Neural cell (in vitro differentiated cells): ENCODE results near the gene MTG1. TPM values are rescaled to one million over a fixed set of nuclear protein-coding genes. Genes with fewer than 3 reads are reported as not detected.

Experiments used
- H2AFZ ChIP-seq: fragments of 200-600, 300-800 bp; sonication (generic), shearing (Covaris generic); 2 replicates; pipeline ENCODE4 v1.6.0; 2014; ENCODE audit warnings: low read depth, mild to moderate bottlenecking, antibody characterized with exemption, low read length, moderate library complexity
- H3F3A ChIP-seq: fragments of 200-600 bp; shearing (Covaris generic); 2 replicates; pipeline ENCODE4 v1.6.1; 2016; ENCODE audit warnings: mild to moderate bottlenecking, moderate library complexity, mixed read lengths, antibody characterized with exemption, low read length; ENCODE audit not compliant: insufficient read depth, poor library complexity, severe bottlenecking
- H3K27ac ChIP-seq: fragments of 200-600, 300-800 bp; sonication (generic), shearing (Covaris generic); 2 replicates; pipeline ENCODE4 v1.5.1; 2014; ENCODE audit warnings: mild to moderate bottlenecking, low read length, moderate library complexity
- H3K27me3 ChIP-seq: fragments of 300-800, 200-600 bp; sonication (generic), shearing (Covaris generic); 2 replicates; pipeline ENCODE4 v1.6.0; 2014; ENCODE audit warnings: mild to moderate bottlenecking, low read depth, low read length, moderate library complexity; ENCODE audit not compliant: insufficient read depth
- H3K36me3 ChIP-seq: fragments of 300-800, 200-600 bp; sonication (generic), shearing (Covaris generic); 2 replicates; pipeline ENCODE4 v1.5.1; 2014; ENCODE audit warnings: mild to moderate bottlenecking, antibody characterized with exemption, low read length, moderate library complexity; ENCODE audit not compliant: insufficient read depth
- H3K4me2 ChIP-seq: fragments of 300-800, 200-600 bp; sonication (generic), shearing (Covaris generic); 2 replicates; pipeline ENCODE4 v1.6.0; 2014; ENCODE audit warnings: mild to moderate bottlenecking, low read length
- H3K4me3 ChIP-seq: fragments of 300-800, 200-600 bp; sonication (generic), shearing (Covaris generic); 2 replicates; pipeline ENCODE4 v1.5.1; 2014; ENCODE audit warnings: mild to moderate bottlenecking, low read length, moderate library complexity
- H3K79me2 ChIP-seq: fragments of 200-600 bp; shearing (Covaris generic); replicated peaks from 2 replicates; pipeline ENCODE4 v1.6.0; 2014; ENCODE audit warnings: mild to moderate bottlenecking, low read length, moderate library complexity; ENCODE audit not compliant: insufficient read depth
- H3K9ac ChIP-seq: fragments of 300-800, 200-600 bp; sonication (generic), shearing (Covaris generic); 2 replicates; pipeline ENCODE4 v1.6.1; 2016; ENCODE audit warnings: mild to moderate bottlenecking, low read length, mixed read lengths
- H3K9me2 ChIP-seq: fragments of 200-600 bp; shearing (Covaris generic); 2 replicates; pipeline ENCODE4 v1.6.1; 2016; ENCODE audit warnings: mild to moderate bottlenecking, low read length, mixed read lengths; ENCODE audit not compliant: insufficient read depth
- H3K9me3 ChIP-seq: fragments of 200-600, 300-800 bp; sonication (generic), shearing (Covaris generic); 2 replicates; pipeline ENCODE4 v1.6.1; 2016; ENCODE audit warnings: mild to moderate bottlenecking, mixed run types, low read length, moderate library complexity, mixed read lengths
- H4K20me1 ChIP-seq: fragments of 200-600 bp; shearing (Covaris generic); 2 replicates; pipeline ENCODE4 v1.6.1; 2016; ENCODE audit warnings: mild to moderate bottlenecking, mixed run types; ENCODE audit not compliant: insufficient read depth
- CTCF ChIP-seq: fragments of 450-650 bp; IDR thresholded peaks from 2 replicates; pipeline ENCODE4 v1.5.1; 2014; ENCODE audit warnings: antibody characterized with exemption, mild to moderate bottlenecking, moderate library complexity; ENCODE audit not compliant: poor library complexity, severe bottlenecking
- EP300 ChIP-seq: fragments of 450-650 bp; conservative IDR thresholded peaks from 2 replicates; pipeline ENCODE4 v1.6.1; 2014; ENCODE audit warnings: antibody characterized with exemption, mild to moderate bottlenecking, moderate library complexity; ENCODE audit not compliant: poor library complexity, severe bottlenecking
- EZH2 ChIP-seq: fragments of 200-600, 300-800 bp; shearing (Covaris generic), sonication (generic); IDR thresholded peaks from 2 replicates; pipeline ENCODE4 v1.6.1; 2014; ENCODE audit warnings: antibody characterized with exemption, low read length, borderline replicate concordance, mild to moderate bottlenecking; ENCODE audit not compliant: insufficient read depth, poor library complexity, severe bottlenecking
- MXI1 ChIP-seq: fragments of 450-650 bp; conservative IDR thresholded peaks from 2 replicates; pipeline ENCODE4 v1.6.1; 2014; ENCODE audit warnings: antibody characterized with exemption, mild to moderate bottlenecking; ENCODE audit not compliant: poor library complexity, severe bottlenecking
- POLR2AphosphoS5 ChIP-seq: IDR thresholded peaks from 2 replicates; pipeline ENCODE4 v1.6.1; 2012
- RAD21 ChIP-seq: fragments of 450-650 bp; conservative IDR thresholded peaks from 2 replicates; pipeline ENCODE4 v1.6.1; 2014; ENCODE audit warnings: antibody characterized with exemption, mild to moderate bottlenecking, moderate library complexity
- REST ChIP-seq: IDR thresholded peaks from 2 replicates; pipeline ENCODE4 v1.6.1; 2012; ENCODE audit warnings: borderline replicate concordance
- SMC3 ChIP-seq: fragments of 450-650 bp; conservative IDR thresholded peaks from 2 replicates; pipeline ENCODE4 v1.6.1; 2014; ENCODE audit warnings: antibody characterized with exemption, mild to moderate bottlenecking, moderate library complexity; ENCODE audit not compliant: poor library complexity
- TAF1 ChIP-seq: IDR thresholded peaks from 2 replicates; pipeline ENCODE4 v1.6.1; 2012; ENCODE audit warnings: low read depth
- polyA plus RNA-seq: library from polyadenylated mRNA; depleted of rRNA; stranded (reverse); fragments of >200 nt; gene quantifications from 2 replicates; pipeline ENCODE4 v1.2.3, GENCODE V29; 2014

The MTG1 gene
- polyA plus RNA-seq, 1 donor from 2014 or later: 52.3 TPM

GRCh38 chr10:133442191-133442966 lies 48.4 kb downstream of the MTG1 start:
- Histone ChIP-seq H3K9me2 (no peaks in the 10 kb centered on the region), H3K9me3 (peaks cover 9% of the 10 kb centered on the region), H3K27me3 (no peaks in the 10 kb centered on the region), H4K20me1 (no peaks in the 10 kb centered on the region), H3K9ac (no peak overlapping the region), H3K4me2 (no peak overlapping the region), H3K27ac (no peak overlapping the region), H2AFZ (no peak overlapping the region), H3K4me3 (no peak overlapping the region), H3K79me2 (no peaks in the 10 kb centered on the region), H3K36me3 (no peaks in the 10 kb centered on the region), H3F3A (no peaks in the 10 kb centered on the region)
- no peak for TF ChIP-seq EZH2
- TF ChIP-seq RAD21: no peak
- no peak for TF ChIP-seq TAF1
- no peak for TF ChIP-seq REST
- TF ChIP-seq SMC3: no peak
- TF ChIP-seq CTCF: no peak
- no peak for TF ChIP-seq MXI1
- TF ChIP-seq EP300: no peak
- no peak for TF ChIP-seq POLR2AphosphoS5

GRCh38 chr10:133442967-133443924 lies 49.3 kb downstream of the MTG1 start:
- no peak overlapping the region for H3K9ac ChIP-seq
- no peak overlapping the region for H3K4me2 ChIP-seq
- H2AFZ ChIP-seq: no peak overlapping the region
- no peaks in the 10 kb centered on the region for H3K9me2 ChIP-seq
- H3K4me3 ChIP-seq: no peak overlapping the region
- no peaks in the 10 kb centered on the region for H4K20me1 ChIP-seq
- no peaks in the 10 kb centered on the region for H3K79me2 ChIP-seq
- H3K27me3 ChIP-seq: no peaks in the 10 kb centered on the region
- TF ChIP-seq SMC3 (no peak), POLR2AphosphoS5 (no peak), RAD21 (no peak)
- H3K27ac ChIP-seq: no peak overlapping the region
- peaks cover 9% of the 10 kb centered on the region for H3K9me3 ChIP-seq
- H3F3A ChIP-seq: no peaks in the 10 kb centered on the region
- no peaks in the 10 kb centered on the region for H3K36me3 ChIP-seq
